Measurements from ENCODE around the gene ITGB1.

DNA sequence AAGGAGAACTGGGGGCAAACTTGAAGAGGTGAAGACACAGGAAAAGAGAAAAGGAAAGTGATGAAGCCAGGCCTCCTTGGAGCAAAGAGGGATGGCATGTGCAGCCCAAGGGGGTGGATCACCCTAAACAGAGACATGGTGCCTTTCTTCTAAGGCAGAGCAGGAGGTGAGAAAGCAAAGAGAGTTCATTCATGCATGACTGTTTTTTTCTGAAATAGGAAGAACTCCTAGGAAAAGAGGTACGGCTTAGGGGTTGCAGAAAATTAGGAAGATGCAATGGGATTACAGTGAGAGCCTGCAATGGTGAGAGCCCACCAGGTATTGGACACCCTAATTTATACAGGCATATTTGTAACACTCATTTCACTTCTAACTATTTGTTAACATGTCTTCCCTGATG lies 15.9 kb downstream of the ITGB1 start:
- TF ChIP-seq, protein P1, sequence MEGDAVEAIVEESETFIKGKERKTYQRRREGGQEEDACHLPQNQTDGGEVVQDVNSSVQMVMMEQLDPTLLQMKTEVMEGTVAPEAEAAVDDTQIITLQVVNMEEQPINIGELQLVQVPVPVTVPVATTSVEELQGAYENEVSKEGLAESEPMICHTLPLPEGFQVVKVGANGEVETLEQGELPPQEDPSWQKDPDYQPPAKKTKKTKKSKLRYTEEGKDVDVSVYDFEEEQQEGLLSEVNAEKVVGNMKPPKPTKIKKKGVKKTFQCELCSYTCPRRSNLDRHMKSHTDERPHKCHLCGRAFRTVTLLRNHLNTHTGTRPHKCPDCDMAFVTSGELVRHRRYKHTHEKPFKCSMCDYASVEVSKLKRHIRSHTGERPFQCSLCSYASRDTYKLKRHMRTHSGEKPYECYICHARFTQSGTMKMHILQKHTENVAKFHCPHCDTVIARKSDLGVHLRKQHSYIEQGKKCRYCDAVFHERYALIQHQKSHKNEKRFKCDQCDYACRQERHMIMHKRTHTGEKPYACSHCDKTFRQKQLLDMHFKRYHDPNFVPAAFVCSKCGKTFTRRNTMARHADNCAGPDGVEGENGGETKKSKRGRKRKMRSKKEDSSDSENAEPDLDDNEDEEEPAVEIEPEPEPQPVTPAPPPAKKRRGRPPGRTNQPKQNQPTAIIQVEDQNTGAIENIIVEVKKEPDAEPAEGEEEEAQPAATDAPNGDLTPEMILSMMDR (IDR thresholded peaks at IDR 0.05) = no peak
- TF ChIP-seq, protein P2, sequence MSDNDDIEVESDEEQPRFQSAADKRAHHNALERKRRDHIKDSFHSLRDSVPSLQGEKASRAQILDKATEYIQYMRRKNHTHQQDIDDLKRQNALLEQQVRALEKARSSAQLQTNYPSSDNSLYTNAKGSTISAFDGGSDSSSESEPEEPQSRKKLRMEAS (IDR thresholded peaks at IDR 0.05; ENCODE audit: low read depth) = no peak
- TF ChIP-seq, protein P3, sequence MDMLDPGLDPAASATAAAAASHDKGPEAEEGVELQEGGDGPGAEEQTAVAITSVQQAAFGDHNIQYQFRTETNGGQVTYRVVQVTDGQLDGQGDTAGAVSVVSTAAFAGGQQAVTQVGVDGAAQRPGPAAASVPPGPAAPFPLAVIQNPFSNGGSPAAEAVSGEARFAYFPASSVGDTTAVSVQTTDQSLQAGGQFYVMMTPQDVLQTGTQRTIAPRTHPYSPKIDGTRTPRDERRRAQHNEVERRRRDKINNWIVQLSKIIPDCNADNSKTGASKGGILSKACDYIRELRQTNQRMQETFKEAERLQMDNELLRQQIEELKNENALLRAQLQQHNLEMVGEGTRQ (IDR thresholded peaks at IDR 0.05; ENCODE audit: borderline replicate concordance, low read depth, low read length) = no peak
- TF ChIP-seq EZH2phosphoT487 (IDR thresholded peaks at IDR 0.05; ENCODE audit: borderline replicate concordance, low read depth) = no peak
